K562 (cell line): ENCODE data around the gene SPTA1. TPM values are rescaled to one million over a fixed set of nuclear protein-coding genes. Genes with fewer than 3 reads are reported as not detected.
A peak's percentile ranks its signal among the peaks of the same experiment; 100 is the strongest.

Source experiments
- CBFA2T2 ChIP-seq: fragments of 450-650 bp; conservative IDR thresholded peaks from 2 replicates; pipeline ENCODE4 v1.6.1; 2017; ENCODE audit warnings: mild to moderate bottlenecking
- CUX1 ChIP-seq: fragments of 200-800 bp; sonication (Bioruptor generic); IDR thresholded peaks from 2 replicates; pipeline ENCODE4 v1.6.1; 2016; ENCODE audit warnings: missing genetic modification characterization, missing compliant biosample characterization
- ETV1 ChIP-seq: fragments of 450-650 bp; conservative IDR thresholded peaks from 2 replicates; pipeline ENCODE4 v1.6.1; 2016; ENCODE audit warnings: missing genetic modification characterization, control low read depth, low read depth, missing compliant biosample characterization
- HIVEP1 ChIP-seq: fragments of 250-450 bp; sonication (Bioruptor Pico); IDR thresholded peaks from 2 replicates; pipeline ENCODE4 v1.4.0; 2020; ENCODE audit warnings: mild to moderate bottlenecking
- LARP7 ChIP-seq: fragments of 450-650 bp; IDR thresholded peaks from 2 replicates; pipeline ENCODE4 v1.6.1; 2016
- NFIC ChIP-seq: fragments of 450-650 bp; IDR thresholded peaks from 2 replicates; pipeline ENCODE4 v1.6.1; 2017; ENCODE audit warnings: mild to moderate bottlenecking, inconsistent platforms
- RAD51 ChIP-seq: fragments of 450-650 bp; IDR thresholded peaks from 2 replicates; pipeline ENCODE4 v1.7.1; 2016; ENCODE audit warnings: low read depth, mild to moderate bottlenecking, borderline replicate concordance
- SRSF1 ChIP-seq: fragments of 200-400 bp; formaldehyde crosslinking; IDR thresholded peaks from 2 replicates; pipeline ENCODE4 v1.6.1; 2017; ENCODE audit warnings: mild to moderate bottlenecking, low read depth, low read length, moderate library complexity
- YY1 ChIP-seq, 3 experiments: IDR thresholded peaks; 2 replicates each; pipeline ENCODE4 v1.6.1; 2011; ENCODE audit warnings: low read length in 2 of 3, mild to moderate bottlenecking in 2 of 3, moderate library complexity in 2 of 3, borderline replicate concordance in 1 of 3, control low read depth in 1 of 3, low read depth in 1 of 3; ENCODE audit not compliant: insufficient read depth in 3 of 3, insufficient replicate concordance in 2 of 3, control insufficient read depth in 1 of 3, insufficient read length in 1 of 3; ENCODE audit errors: extremely low read depth in 1 of 3
- ZFP36 ChIP-seq: fragments of 150-350 bp; IDR thresholded peaks from 2 replicates; pipeline ENCODE4 v1.6.1; 2018; ENCODE audit warnings: low read length, low read depth; ENCODE audit not compliant: partially characterized antibody
- ZNF197 ChIP-seq: fragments of 200-800 bp; sonication (Bioruptor generic); IDR thresholded peaks from 2 replicates; pipeline ENCODE4 v1.6.1; 2016; ENCODE audit warnings: low read depth, missing genetic modification characterization, missing compliant biosample characterization
- polyA plus RNA-seq, 8 experiments: library from polyadenylated mRNA; depleted of rRNA in 4 of 8; stranded (reverse) in 5 of 8; unstranded in 3 of 8; fragments of >200 nt; fragmentation: Nextera tagmentation in 2 of 8; fragmentation: Illumina TruSeq in 1 of 8; extraction: Ambion mirVana in 2 of 8; extraction: Trizol in 1 of 8; gene quantifications; 2 replicates each; pipeline versions ENCODE4 v1.2.1 to v1.2.3, GENCODE V29; 2011 to 2014; ENCODE audit warnings: inconsistent platforms in 1 of 8, missing spikeins in 1 of 8
- total RNA-seq, 7 experiments: library from RNA; depleted of rRNA in 6 of 7; stranded (reverse); fragments of >200 nt in 6 of 7; fragmentation: Illumina TruSeq in 2 of 7; extraction: Trizol in 2 of 7; gene quantifications; 2 replicates each; pipeline versions ENCODE4 v1.2.1 to v1.2.3, GENCODE V29; 2011 to 2021; ENCODE audit warnings: low replicate concordance in 1 of 7
- TF ChIP-seq, protein P1 (sequence below), 2 experiments: fragments of 450-650 bp; IDR thresholded peaks; 2 replicates each; pipeline ENCODE4 v1.6.1; 2016; ENCODE audit warnings: mild to moderate bottlenecking in 2 of 2, borderline replicate concordance in 1 of 2, low read depth in 1 of 2, moderate library complexity in 1 of 2

Gene SPTA1
- total and polyA plus RNA-seq, 9 of the 15 experiments (the other 6 are each of a cell fraction or from before 2014, with no cell fraction given), result 11.0 to 62.1 (median 45.9) TPM

GRCh38 chr1:158686111-158687009 is at the start of gene SPTA1 (continued):
- TF ChIP-seq, protein P1, sequence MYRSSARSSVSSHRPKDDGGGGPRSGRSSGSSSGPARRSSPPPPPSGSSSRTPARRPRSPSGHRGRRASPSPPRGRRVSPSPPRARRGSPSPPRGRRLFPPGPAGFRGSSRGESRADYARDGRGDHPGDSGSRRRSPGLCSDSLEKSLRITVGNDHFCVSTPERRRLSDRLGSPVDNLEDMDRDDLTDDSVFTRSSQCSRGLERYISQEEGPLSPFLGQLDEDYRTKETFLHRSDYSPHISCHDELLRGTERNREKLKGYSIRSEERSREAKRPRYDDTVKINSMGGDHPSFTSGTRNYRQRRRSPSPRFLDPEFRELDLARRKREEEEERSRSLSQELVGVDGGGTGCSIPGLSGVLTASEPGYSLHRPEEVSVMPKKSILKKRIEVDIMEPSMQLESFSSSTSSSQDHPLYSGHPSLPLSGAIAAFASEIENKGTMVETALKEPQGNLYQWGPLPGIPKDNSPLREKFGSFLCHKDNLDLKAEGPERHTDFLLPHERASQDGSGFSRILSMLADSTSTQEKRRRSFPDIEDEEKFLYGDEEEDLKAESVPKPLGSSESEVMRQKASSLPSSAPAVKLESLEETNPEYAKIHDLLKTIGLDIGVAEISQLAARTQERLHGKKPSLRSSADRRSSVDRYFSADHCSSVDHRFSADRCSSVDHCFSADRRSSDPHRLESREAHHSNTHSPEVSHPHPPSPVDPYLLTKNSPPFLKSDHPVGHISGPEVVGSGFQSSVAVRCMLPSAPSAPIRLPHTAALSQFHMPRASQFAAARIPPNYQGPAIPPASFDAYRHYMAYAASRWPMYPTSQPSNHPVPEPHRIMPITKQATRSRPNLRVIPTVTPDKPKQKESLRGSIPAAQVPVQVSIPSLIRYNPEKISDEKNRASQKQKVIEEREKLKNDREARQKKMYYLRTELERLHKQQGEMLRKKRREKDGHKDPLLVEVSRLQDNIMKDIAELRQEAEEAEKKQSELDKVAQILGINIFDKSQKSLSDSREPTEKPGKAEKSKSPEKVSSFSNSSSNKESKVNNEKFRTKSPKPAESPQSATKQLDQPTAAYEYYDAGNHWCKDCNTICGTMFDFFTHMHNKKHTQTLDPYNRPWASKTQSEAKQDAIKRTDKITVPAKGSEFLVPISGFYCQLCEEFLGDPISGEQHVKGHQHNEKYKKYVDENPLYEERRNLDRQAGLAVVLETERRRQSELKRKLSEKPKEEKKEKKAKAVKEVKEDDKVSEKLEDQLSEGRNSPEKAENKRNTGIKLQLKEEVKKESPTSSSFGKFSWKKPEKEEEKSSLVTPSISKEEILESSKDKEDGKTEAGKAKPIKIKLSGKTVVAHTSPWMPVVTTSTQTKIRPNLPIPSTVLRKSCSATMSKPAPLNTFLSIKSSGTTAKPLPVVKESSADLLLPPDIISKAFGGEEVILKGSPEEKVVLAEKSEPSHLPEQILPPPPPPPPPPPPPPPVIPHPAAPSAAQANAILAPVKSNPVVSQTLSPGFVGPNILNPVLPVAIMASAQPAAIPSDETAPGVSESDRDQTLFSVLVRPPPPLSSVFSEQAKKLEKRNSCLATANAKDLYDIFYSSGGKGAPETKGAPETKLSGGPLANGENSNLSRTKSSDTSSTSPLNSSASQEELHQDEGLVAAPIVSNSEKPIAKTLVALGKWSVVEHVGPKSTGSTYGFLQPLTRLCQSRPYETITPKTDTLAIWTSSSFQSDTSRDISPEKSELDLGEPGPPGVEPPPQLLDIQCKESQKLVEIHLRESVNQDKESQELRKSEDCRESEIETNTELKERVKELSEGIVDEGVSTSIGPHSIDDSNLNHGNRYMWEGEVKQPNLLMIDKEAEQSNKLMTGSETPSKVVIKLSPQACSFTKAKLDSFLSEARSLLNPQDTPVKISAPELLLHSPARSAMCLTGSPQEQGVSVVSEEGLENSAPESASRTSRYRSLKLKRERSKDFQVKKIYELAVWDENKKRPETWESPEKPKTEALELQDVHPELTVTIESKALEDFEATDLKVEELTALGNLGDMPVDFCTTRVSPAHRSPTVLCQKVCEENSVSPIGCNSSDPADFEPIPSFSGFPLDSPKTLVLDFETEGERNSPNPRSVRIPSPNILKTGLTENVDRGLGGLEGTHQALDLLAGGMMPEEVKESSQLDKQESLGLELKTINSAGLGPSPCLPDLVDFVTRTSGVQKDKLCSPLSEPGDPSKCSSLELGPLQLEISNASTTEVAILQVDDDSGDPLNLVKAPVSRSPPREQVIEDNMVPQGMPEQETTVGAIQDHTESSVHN (IDR thresholded peaks at IDR 0.05; ENCODE audit: borderline replicate concordance in 1 of 2, low read depth in 1 of 2), result peak in 1 of 2 experiments; percentile 66; a peak in 2 of 4 replicates
- TF ChIP-seq LARP7, result peak; percentile 75; the same call in 1 of the 2 replicates
- TF ChIP-seq CBFA2T2, result peak; percentile 83
- no peak for TF ChIP-seq RAD51
- peak in 1 of 3 experiments; percentile 32 for TF ChIP-seq YY1 (IDR thresholded peaks at IDR 0.05; ENCODE audit: borderline replicate concordance in 1 of 3, control insufficient read depth in 1 of 3, extremely low read depth in 1 of 3, insufficient read depth in 3 of 3, insufficient read length in 1 of 3, insufficient replicate concordance in 2 of 3, low read depth in 1 of 3, low read length in 2 of 3)
- no peak for TF ChIP-seq HIVEP1 (CRISPR knock-in tag)
- TF ChIP-seq SRSF1, result no peak
- peak; percentile 64; the same call in 1 of the 2 replicates for TF ChIP-seq CUX1
- no peak for TF ChIP-seq ETV1 (tag)
- peak; percentile 54 for TF ChIP-seq NFIC
- no peak for TF ChIP-seq ZFP36
- TF ChIP-seq ZNF197 (CRISPR knock-in tag), result 0 out of 2 replicates have a peak, but pooled peaks have one; percentile 50
